Ovary (tissue), 9 donors: ENCODE results near the gene EPHA1. TPM values are rescaled to one million over a fixed set of nuclear protein-coding genes. Genes with fewer than 3 reads are reported as not detected.

ENCODE experiments used
- DNase-seq, 5 donors: peaks; one replicate each; pipeline ENCODE4 v3.0.0-alpha.2; 2019 to 2020
- H3K27ac ChIP-seq, 2 donors: fragments of 200-600 bp; one replicate each; pipeline versions ENCODE4 v1.5.1 to v1.8.0; 2019 to 2022
- H3K27me3 ChIP-seq: fragments of 200-600 bp; one replicate; pipeline ENCODE4 v1.8.0; 2022
- H3K36me3 ChIP-seq: fragments of 200-600 bp; sonication (generic); one replicate; pipeline ENCODE4 v1.5.1; 2019
- H3K4me1 ChIP-seq: one replicate; pipeline ENCODE4 v1.8.1; 2013; ENCODE audit warnings: mild to moderate bottlenecking, moderate library complexity; ENCODE audit not compliant: insufficient read depth
- H3K4me3 ChIP-seq: fragments of 200-600 bp; sonication (generic); one replicate; pipeline ENCODE4 v1.5.1; 2017
- H3K9me3 ChIP-seq, 2 donors: fragments of 200-600 bp in 1 of 2; sonication (generic) in 1 of 2; one replicate each; pipeline versions ENCODE4 v1.5.1 to v1.8.1; 2013 to 2019; ENCODE audit warnings: mild to moderate bottlenecking in 1 of 2, moderate library complexity in 1 of 2
- CTCF ChIP-seq, 3 donors: fragments of 450-650 bp in 2 of 3; fragments of 200-600 bp in 1 of 3; IDR thresholded peaks; one replicate each; pipeline versions ENCODE4 v1.5.1 to v1.8.0; 2016 to 2022; ENCODE audit warnings: antibody characterized with exemption in 3 of 3, mild to moderate bottlenecking in 1 of 3
- EP300 ChIP-seq: sonication (generic); formaldehyde crosslinking; IDR thresholded peaks from one replicate; pipeline ENCODE4 v1.6.1; 2017; ENCODE audit warnings: antibody characterized with exemption
- POLR2A ChIP-seq: fragments of 450-650 bp; IDR thresholded peaks from one replicate; pipeline ENCODE4 v1.6.1; 2017; ENCODE audit warnings: antibody characterized with exemption, mild to moderate bottlenecking, moderate library complexity
- WGBS, 3 donors: extraction: QIAGEN DNeasy Blood & Tissue Kit in 1 of 3; methylation state at CpG; one replicate each; pipeline versions ENCODE4 v1.1.5 to v1.1.7; 2013 to 2017; 5-methylcytosine and 5-hydroxymethylcytosine counted together
- intact Hi-C, 4 donors: fragments of 100-400 bp; cut with DNase I; formaldehyde crosslinking; loops; one replicate each; pipeline versions ENCODE4 v1.11.0 to v1.15.1; 2022 to 2023
- polyA plus RNA-seq, 2 donors: library from polyadenylated mRNA; stranded (reverse); fragments of 200-250 nt in 1 of 2; fragments of 350-450 nt in 1 of 2; fragmentation: Illumina TruSeq in 1 of 2; extraction: RNeasy Lipid Tissue Mini Kit (QIAGEN cat#74804) in 1 of 2; gene quantifications; one replicate each; pipeline ENCODE4 v1.2.3, GENCODE V29; 2013 to 2014
- total RNA-seq, 7 donors: library from RNA; depleted of rRNA in 2 of 7; stranded (reverse); fragments of >200 nt in 2 of 7; fragmentation: NEBNext Ultra II Directional in 3 of 7; extraction: Animal tissue kit (Norgen Biotek cat#: 25700) in 3 of 7; gene quantifications; one replicate each; pipeline versions ENCODE4 v1.1.0 to v1.2.4, GENCODE V29; 2016 to 2023
- donor health status: DM: no; HTN: no; CAD: no; lungs with moderate emphysema.
- donor health status: DM: no; HTN: no; CAD: no.
- donor health status: Bipolar disorder and iron deficiency.
- donor health status: DM: yes; HTN: yes; CAD: no.
- donor health status: DM: no; HTN: no; CAD: no.
- donor health status: DM: yes; HTN: yes; CAD: no.

EPHA1 gene
- total and polyA plus RNA-seq, 9 donors: 0.21 to 21.3 (median 1.7) TPM; not detected in 1

- Histone ChIP-seq H3K4me3 (no peak overlapping the region), H3K27ac (no peak overlapping the region), H3K36me3 (no peaks in the 10 kb centered on the region), H3K9me3 (no peaks in the 10 kb centered on the region), H3K27me3 (no peaks in the 10 kb centered on the region), H3K4me1 (no peaks in the 10 kb centered on the region)
- no peak for DNase-seq
- intact Hi-C loops: no loop called here
- TF ChIP-seq POLR2A: no peak
- TF ChIP-seq EP300: no peak
- no peak for TF ChIP-seq CTCF (IDR thresholded peaks at IDR 0.05)
Measured at GRCh38 chr7:143451122-143451521, 42.5 kb upstream of the EPHA1 start.

GRCh38 chr7:143449793-143450192, 41.1 kb upstream of the EPHA1 start:
- TF ChIP-seq EP300 (no peak), CTCF (IDR thresholded peaks at IDR 0.05) (no peak), POLR2A (no peak)
- no peaks in the 10 kb centered on the region for H3K36me3 ChIP-seq
- 67 to 94% (median 82%) methylated on average over 3 of the region's 3 CpGs for WGBS, 3 donors
- intact Hi-C loops: no loop called here
- no peak for DNase-seq
- H3K4me3 ChIP-seq: no peak overlapping the region
- no peaks in the 10 kb centered on the region for H3K4me1 ChIP-seq
- H3K27ac ChIP-seq: no peak overlapping the region
- H3K9me3 ChIP-seq: no peaks in the 10 kb centered on the region
- no peaks in the 10 kb centered on the region for H3K27me3 ChIP-seq

- WGBS, 3 donors: 84 to 87% (median 86%) methylated on average over 5 of the region's 5 CpGs
- no peak overlapping the region for H3K4me3 ChIP-seq
Measured at GRCh38 chr7:143448429-143448828, 39.8 kb upstream of the EPHA1 start.

GRCh38 chr7:143447466-143447865, 38.8 kb upstream of the EPHA1 start:
- 57 to 79% (median 69%) methylated on average over 3 of the region's 3 CpGs for WGBS, 3 donors

More at GRCh38 chr7:143448429-143448828, 39.8 kb upstream of the EPHA1 start:
- no peaks in the 10 kb centered on the region for H3K9me3 ChIP-seq
- intact Hi-C loops: no loop called here
- no peaks in the 10 kb centered on the region for H3K36me3 ChIP-seq
- TF ChIP-seq CTCF (IDR thresholded peaks at IDR 0.05): no peak
- TF ChIP-seq POLR2A: no peak
- TF ChIP-seq EP300: no peak
- H3K4me1 ChIP-seq: no peaks in the 10 kb centered on the region
- H3K27ac ChIP-seq: no peak overlapping the region
- DNase-seq: no peak
- H3K27me3 ChIP-seq: no peaks in the 10 kb centered on the region

More at GRCh38 chr7:143447466-143447865, 38.8 kb upstream of the EPHA1 start:
- H3K4me3 ChIP-seq: no peak overlapping the region
- DNase-seq: no peak
- no peaks in the 10 kb centered on the region for H3K4me1 ChIP-seq
- no peaks in the 10 kb centered on the region for H3K9me3 ChIP-seq
- intact Hi-C loops: no loop called here
- no peaks in the 10 kb centered on the region for H3K27me3 ChIP-seq
- no peak overlapping the region for H3K27ac ChIP-seq
- TF ChIP-seq POLR2A (no peak), CTCF (IDR thresholded peaks at IDR 0.05) (no peak), EP300 (no peak)
- no peaks in the 10 kb centered on the region for H3K36me3 ChIP-seq
